HG02884 (cell line): ENCODE data around the gene IRF4.

Experiments used
- ATAC-seq: cut with Tn5 transposase; IDR thresholded peaks from one replicate; pipeline ENCODE4 v1.9.1; 2021; ENCODE audit warnings: mild to moderate bottlenecking, moderate library complexity; ENCODE audit not compliant: unreplicated experiment

The IRF4 gene

DNA sequence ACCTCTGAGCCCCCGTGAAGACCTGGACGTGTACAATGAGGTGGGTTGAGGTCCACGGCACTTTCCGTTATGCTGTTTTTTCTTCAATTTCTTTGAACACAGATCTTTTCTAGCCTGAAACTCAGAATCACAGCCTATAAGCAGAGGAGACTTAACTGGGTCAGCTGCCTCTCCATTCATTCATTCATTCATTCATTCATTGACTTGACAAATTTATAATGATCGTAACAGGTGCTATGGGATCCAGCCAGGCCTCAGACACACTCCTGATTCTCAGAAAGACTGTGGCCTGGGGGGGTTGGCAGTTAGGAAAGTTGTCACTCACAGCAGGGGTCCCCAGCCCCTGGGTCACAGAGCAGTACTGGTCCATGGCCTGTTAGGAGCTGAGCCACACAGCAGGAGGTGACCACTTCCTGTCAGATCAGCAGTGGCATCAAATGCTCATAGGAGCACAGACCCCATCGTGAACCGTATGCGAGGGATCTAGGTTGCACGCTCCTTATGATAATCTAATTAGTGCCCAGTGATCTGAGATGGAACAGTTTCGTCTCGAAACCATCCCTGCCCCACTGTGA, 38.6 kb upstream of the IRF4 start:
- ATAC-seq: no peak

- no peak for ATAC-seq
Observed at GRCh38 chr6:353642-354614, 37.6 kb upstream of the IRF4 start.

GRCh38 chr6:354631-355280, 36.8 kb upstream of the IRF4 start:
- ATAC-seq: no peak

GRCh38 chr6:355373-356208, 36.0 kb upstream of the IRF4 start:
- peak; percentile 39 for ATAC-seq

GRCh38 chr6:356828-357251, 34.7 kb upstream of the IRF4 start:
- peak; percentile 49 for ATAC-seq

DNA sequence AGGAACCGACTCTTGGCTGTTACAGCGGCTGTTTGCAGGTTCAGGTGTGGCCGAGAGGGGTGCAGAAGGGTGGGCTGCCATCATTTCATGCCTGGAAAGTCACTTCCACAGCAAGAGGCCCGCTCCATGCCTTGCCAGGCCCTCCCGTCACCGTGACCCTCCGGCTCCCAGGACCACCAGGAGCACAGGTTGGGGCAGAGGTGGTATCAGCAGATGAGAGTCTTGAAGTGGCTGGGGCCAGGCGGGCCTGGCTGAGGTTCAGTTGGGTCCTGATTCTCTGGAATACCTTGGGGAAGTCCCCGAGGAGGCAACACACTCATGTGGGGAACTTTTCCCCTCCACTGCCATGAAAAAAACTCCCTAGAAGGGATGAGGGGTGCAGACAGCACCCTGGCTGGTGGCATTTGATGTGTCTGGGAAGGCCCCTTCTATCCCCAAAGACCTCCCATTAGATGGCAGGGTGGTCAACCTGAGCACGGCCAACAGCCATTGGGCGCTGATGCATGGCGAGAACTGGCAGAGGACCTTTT, 34.2 kb upstream of the IRF4 start:
- no peak for ATAC-seq

DNA sequence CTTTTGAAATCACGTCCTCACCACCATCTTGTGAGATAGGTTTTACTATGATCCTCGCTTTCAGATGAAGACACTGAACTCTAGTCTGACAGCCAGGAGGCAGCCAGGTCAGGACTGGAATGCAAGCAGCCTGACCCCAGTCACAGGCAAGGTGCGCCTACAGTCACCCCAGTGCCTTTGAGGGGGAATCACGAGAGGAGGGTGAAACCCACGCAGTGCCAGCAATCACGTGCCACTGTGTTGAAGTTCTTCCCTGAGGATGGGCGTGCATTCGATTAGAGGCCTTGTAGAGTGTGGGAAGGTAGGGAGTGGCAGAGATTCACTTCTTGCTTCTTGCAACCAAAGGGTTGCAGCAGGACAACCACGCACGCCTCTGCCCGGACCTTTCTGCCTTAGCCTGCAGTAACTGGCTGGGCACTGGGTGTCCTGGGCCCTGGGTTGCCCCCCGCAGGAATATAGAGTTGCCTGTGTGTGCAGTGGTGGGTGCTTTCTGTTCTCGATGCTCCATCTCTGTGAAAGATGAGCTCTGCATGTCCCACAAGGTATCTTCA, 33.7 kb upstream of the IRF4 start:
- ATAC-seq: no peak

GRCh38 chr6:358432-358831, 33.1 kb upstream of the IRF4 start:
- no peak for ATAC-seq

GRCh38 chr6:358847-359246, 32.7 kb upstream of the IRF4 start:
- ATAC-seq: no peak

- no peak for ATAC-seq
Observed at GRCh38 chr6:359261-360035, 32.1 kb upstream of the IRF4 start.

DNA sequence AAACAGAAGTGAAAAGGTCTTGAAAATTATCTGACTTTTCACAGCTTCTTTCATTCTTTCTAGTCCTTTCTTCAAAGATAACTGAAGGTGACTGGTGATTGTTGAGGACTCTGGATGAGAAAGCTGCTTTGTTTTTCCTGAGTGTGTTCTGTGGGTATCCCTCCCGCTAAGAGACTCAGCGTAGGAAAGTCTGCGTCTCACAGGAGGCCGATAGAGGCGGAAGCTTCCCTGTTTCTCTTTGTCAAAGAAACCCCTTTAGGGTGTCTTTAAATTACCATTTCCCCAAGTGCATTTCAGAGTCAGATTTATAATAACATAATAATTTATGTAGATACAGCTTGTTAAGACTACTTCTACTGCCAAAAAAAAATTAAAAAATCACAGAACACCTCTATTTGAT, 31.2 kb upstream of the IRF4 start:
- no peak for ATAC-seq

DNA sequence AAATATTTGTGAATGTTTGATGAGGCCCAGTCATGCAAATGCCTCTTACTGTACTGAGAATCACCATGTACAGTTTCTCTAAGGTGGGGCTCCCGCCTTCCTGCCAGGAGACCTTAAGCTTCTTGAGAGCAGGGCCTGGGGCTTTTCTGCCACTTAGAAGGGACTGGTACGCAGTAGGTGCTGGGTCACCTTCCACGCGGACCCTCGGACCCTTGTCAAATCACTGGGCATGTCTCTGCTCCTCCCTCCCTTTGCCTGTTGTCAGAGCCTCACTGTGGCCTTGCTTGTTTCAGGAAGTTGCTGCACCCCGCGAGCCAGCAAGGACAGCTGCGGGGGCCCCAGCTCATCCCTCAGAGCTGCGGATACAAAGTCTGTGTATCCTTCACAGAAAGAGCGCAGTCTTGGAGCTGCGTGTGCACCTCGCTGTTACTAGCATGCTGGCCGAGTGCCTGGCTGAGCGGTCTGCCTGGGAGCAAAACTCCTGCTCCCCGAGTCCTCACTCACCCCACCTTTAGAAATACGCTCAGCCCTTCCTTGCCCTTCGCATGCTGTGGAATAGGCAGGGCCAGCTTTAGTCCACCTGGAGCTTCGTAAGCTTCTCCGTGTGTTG, 30.7 kb upstream of the IRF4 start:
- ATAC-seq: no peak

- no peak for ATAC-seq
Observed at GRCh38 chr6:361411-362132, 30.0 kb upstream of the IRF4 start.

- no peak for ATAC-seq
Observed at GRCh38 chr6:362231-362923, 29.2 kb upstream of the IRF4 start.

GRCh38 chr6:362924-363249, 28.7 kb upstream of the IRF4 start:
- ATAC-seq: no peak

- ATAC-seq: no peak
Observed at GRCh38 chr6:363291-363690, 28.3 kb upstream of the IRF4 start.

- ATAC-seq: no peak
Observed at GRCh38 chr6:363909-364308, 27.6 kb upstream of the IRF4 start.
